CD4-positive, CD25-positive, alpha-beta regulatory T cell (primary cell): ENCODE measurements around the gene S100A14. TPM values are rescaled to one million over a fixed set of nuclear protein-coding genes. Genes with fewer than 3 reads are reported as not detected.
A peak's percentile ranks its signal among the peaks of the same experiment; 100 is the strongest.
"Not testable (repeated sequence)": the region's sequence is repeated elsewhere in the genome, so short reads cannot be mapped to it uniquely, and the experiment has no call there.

Experiments used
- ATAC-seq, 2 donors: fragments of 150-1000 bp; cut with Tn5 transposase; one replicate each; pipeline ENCODE4 v1.10.0; 2021; ENCODE audit warnings: low read depth in 2 of 2, moderate number of reproducible peaks in 2 of 2, moderate library complexity in 1 of 2
- DNase-seq, 3 donors: peaks; one replicate each; pipeline versions ENCODE4 v3.0.0 to v3.0.0-alpha.2; 2012 to 2022; ENCODE audit warnings: mixed read lengths in 1 of 3
- H3K27ac ChIP-seq: one replicate; pipeline ENCODE4 v1.7.0; 2013; ENCODE audit warnings: mild to moderate bottlenecking, low read length; ENCODE audit not compliant: insufficient read depth, poor library complexity, severe bottlenecking
- H3K27me3 ChIP-seq: one replicate; pipeline ENCODE4 v1.7.0; 2013; ENCODE audit warnings: low read length; ENCODE audit not compliant: control insufficient read depth, insufficient read depth
- H3K36me3 ChIP-seq: one replicate; pipeline ENCODE4 v1.7.0; 2013; ENCODE audit warnings: mild to moderate bottlenecking, low read length, moderate library complexity; ENCODE audit not compliant: control insufficient read depth, insufficient read depth
- H3K4me1 ChIP-seq: 2 replicates; pipeline ENCODE4 v1.7.0; 2013; ENCODE audit warnings: mild to moderate bottlenecking, low read length; ENCODE audit not compliant: insufficient read depth, control insufficient read depth, poor library complexity, severe bottlenecking
- H3K4me3 ChIP-seq: one replicate; pipeline ENCODE4 v1.7.0; 2013; ENCODE audit warnings: low read depth, mild to moderate bottlenecking, low read length, moderate library complexity
- H3K9me3 ChIP-seq, 2 experiments: 1 replicate in 1 of 2; 2 replicates in 1 of 2; pipeline ENCODE4 v1.7.0; 2013; ENCODE audit warnings: low read length in 2 of 2, mild to moderate bottlenecking in 1 of 2, moderate library complexity in 1 of 2; ENCODE audit not compliant: control insufficient read depth in 2 of 2
- H3K27ac Mint-ChIP-seq, 3 donors: one replicate each; pipeline ENCODE4 v1.8.0; 2020 to 2022; ENCODE audit warnings: mild to moderate bottlenecking in 3 of 3, mixed read lengths in 3 of 3, moderate library complexity in 2 of 3
- H3K27me3 Mint-ChIP-seq: one replicate; pipeline ENCODE4 v1.8.0; 2022; ENCODE audit warnings: mild to moderate bottlenecking, mixed read lengths
- H3K36me3 Mint-ChIP-seq: one replicate; pipeline ENCODE4 v1.8.0; 2020; ENCODE audit warnings: mixed read lengths
- H3K4me1 Mint-ChIP-seq, 4 donors: one replicate each; pipeline ENCODE4 v1.8.0; 2020 to 2022; ENCODE audit warnings: mixed read lengths in 4 of 4, mild to moderate bottlenecking in 1 of 4
- H3K4me3 Mint-ChIP-seq, 4 donors: one replicate each; pipeline ENCODE4 v1.8.0; 2020 to 2022; ENCODE audit warnings: mild to moderate bottlenecking in 4 of 4, mixed read lengths in 4 of 4, moderate library complexity in 3 of 4
- H3K9me3 Mint-ChIP-seq, 7 donors: one replicate each; pipeline ENCODE4 v1.8.0; 2020 to 2022; ENCODE audit warnings: mixed read lengths in 7 of 7, mild to moderate bottlenecking in 3 of 7, moderate library complexity in 2 of 7
- polyA plus RNA-seq, 4 donors: library from polyadenylated mRNA; unstranded; fragments of 300-500 nt; fragmentation: Illumina TruSeq; gene quantifications; one replicate each; pipeline ENCODE4 v1.2.3, GENCODE V29; 2021
- total RNA-seq: library from RNA; stranded (reverse); gene quantifications from one replicate; pipeline ENCODE4 v1.2.3, GENCODE V29; 2022

S100A14 gene
- total and polyA plus RNA-seq, 5 donors from 2014 or later = not detected

DNA sequence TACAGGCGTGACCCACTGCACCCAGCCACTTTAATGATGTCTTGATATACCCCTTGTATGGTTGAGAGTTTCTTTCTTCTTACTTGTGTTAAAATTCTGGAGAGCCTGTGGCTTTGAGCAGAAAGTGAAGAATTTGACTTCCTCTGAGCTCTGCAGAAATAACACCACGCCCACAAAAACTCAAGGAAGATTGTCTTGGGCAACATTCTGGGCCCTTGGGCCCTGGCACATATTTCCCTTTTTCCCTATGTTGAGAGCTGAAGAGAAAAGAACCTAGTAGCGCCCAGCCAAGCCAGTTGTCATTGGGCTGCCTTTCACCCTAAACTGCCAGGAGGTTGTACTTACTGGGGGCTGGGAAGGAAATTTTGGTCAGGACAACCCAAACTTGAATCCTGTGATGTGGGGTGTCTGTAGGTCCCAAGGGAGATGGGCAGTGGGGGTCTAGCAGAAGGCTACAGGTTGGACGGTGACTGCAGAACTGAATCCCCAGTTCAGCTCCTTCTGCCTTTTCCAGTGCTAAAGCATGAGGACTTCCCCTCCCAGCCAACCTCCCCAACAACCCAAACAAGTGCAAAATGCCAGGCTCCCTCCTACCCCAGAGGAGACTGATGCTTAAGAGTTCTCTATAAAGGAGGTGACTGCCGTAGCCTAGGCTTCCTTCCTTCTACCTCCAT, 30.7 kb upstream of the S100A14 start:
- no peaks in the 10 kb centered on the region for H3K9me3 ChIP-seq
- no peak overlapping the region for H3K27ac ChIP-seq
- H3K27ac Mint-ChIP-seq = peak overlapping the region in 2 of 3 donors; percentile 36 to 75
- H3K9me3 Mint-ChIP-seq = no peaks in the 10 kb centered on the region
- DNase-seq (no peak), ATAC-seq (no peak)
- H3K36me3 Mint-ChIP-seq = peaks cover 35% of the 10 kb centered on the region
- no peaks in the 10 kb centered on the region for H3K27me3 Mint-ChIP-seq
- peaks cover 14 to 72% (median 47%) of the 10 kb centered on the region in 4 donors for H3K4me1 Mint-ChIP-seq
- H3K4me3 Mint-ChIP-seq = no peak overlapping the region
- no peak overlapping the region for H3K4me3 ChIP-seq
- peaks cover 27% of the 10 kb centered on the region for H3K4me1 ChIP-seq
- H3K36me3 ChIP-seq = peaks cover 49% of the 10 kb centered on the region
- H3K27me3 ChIP-seq = no peaks in the 10 kb centered on the region

DNA sequence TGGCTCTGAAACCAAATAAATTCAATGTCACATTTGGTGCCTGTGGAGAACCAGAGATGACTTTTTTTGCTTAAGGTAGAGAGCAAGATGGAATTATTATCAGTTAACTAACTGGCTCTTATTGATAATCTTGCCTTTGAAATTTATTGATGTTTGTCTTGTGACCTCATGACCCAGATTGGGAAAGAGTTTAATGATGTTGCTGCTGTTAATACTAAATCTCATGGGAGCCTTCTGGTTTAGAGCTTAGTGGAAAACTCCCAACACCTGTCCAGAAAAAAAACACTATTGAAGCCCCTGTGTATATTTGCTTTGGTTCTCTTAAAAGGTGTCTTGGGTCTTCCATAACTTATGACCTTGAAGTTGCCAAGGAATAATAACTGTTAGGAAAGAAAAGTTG, 27.7 kb upstream of the S100A14 start:
- Mint-ChIP-seq H3K36me3 (peaks cover 41% of the 10 kb centered on the region), H3K9me3 (no peaks in the 10 kb centered on the region), H3K4me3 (no peak overlapping the region), H3K4me1 (peaks cover 16 to 76% (median 48%) of the 10 kb centered on the region in 4 donors), H3K27ac (peak overlapping the region; percentile 2 to 79 (median 7)), H3K27me3 (no peaks in the 10 kb centered on the region)
- no peaks in the 10 kb centered on the region for H3K27me3 ChIP-seq
- peaks cover 77% of the 10 kb centered on the region for H3K36me3 ChIP-seq
- no peak overlapping the region for H3K4me3 ChIP-seq
- no peak for DNase-seq
- no peak overlapping the region for H3K27ac ChIP-seq
- ATAC-seq = no peak
- peaks cover 14% of the 10 kb centered on the region for H3K4me1 ChIP-seq
- H3K9me3 ChIP-seq = no peaks in the 10 kb centered on the region

DNA sequence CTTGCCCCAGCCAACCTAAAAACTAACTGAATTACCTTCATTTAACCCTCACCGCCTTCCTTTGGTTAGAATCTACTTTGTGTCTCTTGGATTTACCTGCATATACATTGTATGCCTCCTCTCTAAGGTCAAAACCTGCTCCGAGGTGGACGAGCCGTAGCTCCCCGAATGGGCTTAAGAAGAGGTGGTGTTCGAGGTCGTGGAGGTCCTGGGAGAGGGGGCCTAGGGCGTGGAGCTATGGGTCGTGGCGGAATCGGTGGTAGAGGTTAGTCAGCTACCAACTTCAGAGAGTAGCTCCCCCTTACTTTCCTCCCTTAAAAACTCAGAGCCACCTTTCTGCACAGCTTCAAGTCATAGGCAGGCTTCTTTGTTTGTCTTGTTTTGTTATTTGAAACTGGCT, 27.0 kb upstream of the S100A14 start:
- Mint-ChIP-seq H3K36me3 (peaks cover 41% of the 10 kb centered on the region), H3K27ac (peak overlapping the region in 1 of 3 donors; percentile 85), H3K4me1 (peaks cover 16 to 77% (median 48%) of the 10 kb centered on the region in 4 donors), H3K4me3 (peak overlapping the region in 1 of 4 donors; percentile 13), H3K9me3 (no peaks in the 10 kb centered on the region), H3K27me3 (no peaks in the 10 kb centered on the region)
- Histone ChIP-seq H3K27me3 (no peaks in the 10 kb centered on the region), H3K4me3 (no peak overlapping the region), H3K36me3 (peaks cover 85% of the 10 kb centered on the region), H3K4me1 (peaks cover 14% of the 10 kb centered on the region), H3K9me3 (no peaks in the 10 kb centered on the region), H3K27ac (no peak overlapping the region)
- DNase-seq (no peak), ATAC-seq (no peak)

DNA sequence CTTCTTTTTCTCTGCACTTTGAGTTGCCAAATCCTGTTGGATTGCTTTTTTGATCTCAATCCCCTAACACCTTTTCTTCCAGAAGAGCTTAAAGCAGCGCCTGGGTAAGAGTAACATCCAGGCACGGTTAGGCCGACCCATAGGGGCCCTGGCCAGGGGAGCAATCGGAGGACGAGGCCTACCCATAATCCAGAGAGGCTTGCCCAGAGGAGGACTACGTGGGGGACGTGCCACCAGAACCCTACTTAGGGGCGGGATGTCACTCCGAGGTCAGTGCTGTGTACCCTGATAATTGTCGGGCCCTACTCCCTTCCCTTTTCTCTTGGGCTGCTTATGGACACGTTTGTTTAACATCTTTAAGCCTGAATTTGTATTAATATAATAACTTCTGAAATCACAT, 26.0 kb upstream of the S100A14 start:
- H3K9me3 Mint-ChIP-seq = no peaks in the 10 kb centered on the region
- Histone ChIP-seq H3K9me3 (no peaks in the 10 kb centered on the region), H3K27ac (no peak overlapping the region), H3K4me1 (peaks cover 14% of the 10 kb centered on the region), H3K4me3 (no peak overlapping the region), H3K36me3 (peaks cover 92% of the 10 kb centered on the region), H3K27me3 (no peaks in the 10 kb centered on the region)
- ATAC-seq (no peak), DNase-seq (no peak)
- H3K27ac Mint-ChIP-seq = peak overlapping the region; percentile 43 to 67 (median 54)
- peaks cover 22 to 79% (median 49%) of the 10 kb centered on the region in 4 donors for H3K4me1 Mint-ChIP-seq
- no peak overlapping the region for H3K4me3 Mint-ChIP-seq
- no peaks in the 10 kb centered on the region for H3K27me3 Mint-ChIP-seq
- peaks cover 46% of the 10 kb centered on the region for H3K36me3 Mint-ChIP-seq

GRCh38 chr1:153640861-153641260, 24.7 kb upstream of the S100A14 start:
- no peaks in the 10 kb centered on the region for H3K27me3 Mint-ChIP-seq
- H3K4me3 Mint-ChIP-seq = peak overlapping the region in 1 of 4 donors; percentile 23
- DNase-seq = no peak
- Histone ChIP-seq H3K27me3 (no peaks in the 10 kb centered on the region), H3K9me3 (no peaks in the 10 kb centered on the region), H3K4me3 (peak overlapping the region; percentile 2), H3K27ac (no peak overlapping the region), H3K4me1 (peaks cover 25% of the 10 kb centered on the region), H3K36me3 (peaks cover 96% of the 10 kb centered on the region)
- ATAC-seq = no peak
- H3K36me3 Mint-ChIP-seq = peaks cover 47% of the 10 kb centered on the region
- peaks cover 24 to 79% (median 52%) of the 10 kb centered on the region in 4 donors for H3K4me1 Mint-ChIP-seq
- no peaks in the 10 kb centered on the region for H3K9me3 Mint-ChIP-seq
- peak overlapping the region in 1 of 3 donors; percentile 38 for H3K27ac Mint-ChIP-seq

DNA sequence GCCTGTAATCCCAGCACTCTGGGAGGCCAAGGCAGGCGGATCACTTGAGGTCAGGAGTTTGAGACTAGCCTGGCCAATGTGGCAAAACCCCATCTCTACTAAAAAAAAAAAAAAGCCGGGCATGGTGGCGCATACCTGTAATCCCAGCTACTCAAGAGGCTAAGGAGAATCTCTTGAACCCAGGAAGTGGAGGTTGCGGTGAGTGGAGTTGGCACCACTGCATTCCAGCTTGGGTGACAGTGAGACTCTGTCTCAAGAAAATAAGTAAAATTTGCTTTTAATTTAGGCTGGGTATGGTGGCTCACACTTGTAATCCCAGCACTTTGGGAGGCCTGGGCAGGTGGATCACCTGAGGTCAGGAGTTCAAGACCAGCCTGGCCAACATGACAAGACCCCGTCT, 24.1 kb upstream of the S100A14 start:
- not testable (repeated sequence) for H3K9me3 Mint-ChIP-seq, H3K27ac ChIP-seq, H3K27me3 Mint-ChIP-seq, H3K27me3 ChIP-seq, H3K9me3 ChIP-seq, H3K4me3 ChIP-seq, DNase-seq, ATAC-seq
- peak overlapping the region in 1 of 4 donors; percentile 47 for H3K4me3 Mint-ChIP-seq
- peaks cover 18 to 78% (median 48%) of the 10 kb centered on the region in 4 donors for H3K4me1 Mint-ChIP-seq
- peaks cover 91% of the 10 kb centered on the region for H3K36me3 ChIP-seq
- peak overlapping the region in 1 of 3 donors; percentile 38 for H3K27ac Mint-ChIP-seq
- H3K4me1 ChIP-seq = peaks cover 28% of the 10 kb centered on the region
- peaks cover 41% of the 10 kb centered on the region for H3K36me3 Mint-ChIP-seq

- H3K4me3 Mint-ChIP-seq = peak overlapping the region in 1 of 4 donors; percentile 47
- no peak overlapping the region for H3K4me3 ChIP-seq
- peaks cover 18 to 72% (median 43%) of the 10 kb centered on the region in 4 donors for H3K4me1 Mint-ChIP-seq
- ATAC-seq = no peak
- H3K36me3 ChIP-seq = peaks cover 82% of the 10 kb centered on the region
- H3K9me3 ChIP-seq = no peaks in the 10 kb centered on the region
- peaks cover 29% of the 10 kb centered on the region for H3K4me1 ChIP-seq
- H3K27ac Mint-ChIP-seq = peak overlapping the region in 1 of 3 donors; percentile 80
- no peaks in the 10 kb centered on the region for H3K27me3 ChIP-seq
- no peak for DNase-seq
- no peaks in the 10 kb centered on the region for H3K27me3 Mint-ChIP-seq
- H3K36me3 Mint-ChIP-seq = peaks cover 37% of the 10 kb centered on the region
- H3K9me3 Mint-ChIP-seq = no peaks in the 10 kb centered on the region
- H3K27ac ChIP-seq = no peak overlapping the region
Measured at GRCh38 chr1:153639280-153639679, 23.2 kb upstream of the S100A14 start.

- Mint-ChIP-seq H3K9me3 (no peaks in the 10 kb centered on the region), H3K4me3 (peak overlapping the region in 2 of 4 donors; percentile 84 to 94), H3K4me1 (peaks cover 18 to 70% (median 43%) of the 10 kb centered on the region in 4 donors), H3K36me3 (peaks cover 33% of the 10 kb centered on the region), H3K27ac (peak overlapping the region in 1 of 3 donors; percentile 9), H3K27me3 (peaks cover 6% of the 10 kb centered on the region)
- Histone ChIP-seq H3K4me1 (peaks cover 25% of the 10 kb centered on the region), H3K4me3 (no peak overlapping the region), H3K36me3 (peaks cover 72% of the 10 kb centered on the region), H3K27ac (no peak overlapping the region), H3K9me3 (no peaks in the 10 kb centered on the region), H3K27me3 (no peaks in the 10 kb centered on the region)
- ATAC-seq = no peak
- DNase-seq = no peak
Measured at GRCh38 chr1:153638261-153638660, 22.1 kb upstream of the S100A14 start.
